AG08395 (cell line): ENCODE measurements around the gene C4orf50.

ENCODE experiments used
- DNase-seq: peaks from one replicate; pipeline ENCODE4 v3.0.0; 2012; ENCODE audit warnings: mixed read lengths, low spot score

Gene C4orf50

GRCh38 chr4:5943561-5943960, 74.7 kb downstream of the C4orf50 start:
- DNase-seq: no peak

DNA sequence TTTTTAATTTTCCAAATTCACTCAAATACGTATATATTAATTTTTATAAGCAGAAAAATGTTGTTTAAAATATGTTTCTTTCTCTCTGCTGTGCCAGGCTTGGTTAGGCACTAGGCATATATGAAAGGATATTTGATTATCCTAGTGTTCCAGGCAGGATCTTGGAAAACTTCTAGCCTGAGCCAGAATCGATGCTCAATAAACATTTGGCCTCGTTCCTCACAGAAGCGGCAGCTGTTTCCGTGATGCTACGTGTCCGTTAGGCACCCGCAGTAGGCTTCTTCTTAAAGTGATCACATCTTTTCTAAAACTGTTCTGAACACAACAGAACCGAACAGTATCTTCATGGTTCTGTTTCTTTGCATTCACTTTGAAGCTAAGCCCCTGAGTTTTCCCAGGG, 75.3 kb downstream of the C4orf50 start:
- no peak for DNase-seq

DNA sequence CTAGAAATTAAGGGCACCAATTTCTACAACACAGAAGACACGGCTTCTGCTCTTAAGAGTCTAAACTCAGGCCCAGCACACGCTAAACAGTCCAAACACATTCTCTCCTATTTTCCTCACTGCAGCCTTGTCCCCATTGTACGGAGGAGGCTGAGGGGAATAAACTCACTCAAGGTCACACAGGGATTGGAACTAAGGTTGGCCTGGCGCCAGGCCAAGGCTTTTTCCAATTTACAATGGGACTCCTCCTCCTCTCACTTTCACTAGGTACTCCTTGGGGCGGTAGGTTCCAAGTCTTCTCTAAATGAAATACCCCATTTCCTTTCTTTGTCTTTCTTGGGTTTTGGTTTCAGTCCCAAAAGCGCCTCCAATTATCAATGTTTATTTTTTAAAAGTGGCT, 76.6 kb downstream of the C4orf50 start:
- DNase-seq: no peak

- no peak for DNase-seq
Observed at GRCh38 chr4:5940470-5941203, 77.6 kb downstream of the C4orf50 start.

GRCh38 chr4:5933996-5934831, 84.0 kb downstream of the C4orf50 start:
- no peak for DNase-seq

DNA sequence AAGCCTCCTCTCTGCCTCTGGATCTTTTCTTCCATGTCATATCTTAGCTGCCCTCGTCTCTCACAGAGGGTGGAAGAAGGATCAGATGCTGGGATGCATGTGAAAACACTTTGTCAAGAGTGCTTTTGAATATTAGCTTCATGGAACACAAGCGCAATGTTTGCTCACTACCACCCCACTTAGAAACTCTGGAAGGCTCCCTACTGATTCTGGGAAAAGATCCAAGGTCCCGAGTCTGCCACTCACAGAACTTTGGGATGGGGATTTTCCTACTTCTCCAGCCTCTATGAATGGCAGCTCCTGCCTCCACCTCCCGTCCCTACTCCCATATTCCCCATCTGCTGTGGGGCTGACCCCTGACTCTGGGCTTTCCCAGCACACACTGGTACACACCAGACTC, 85.1 kb downstream of the C4orf50 start:
- DNase-seq: no peak

DNA sequence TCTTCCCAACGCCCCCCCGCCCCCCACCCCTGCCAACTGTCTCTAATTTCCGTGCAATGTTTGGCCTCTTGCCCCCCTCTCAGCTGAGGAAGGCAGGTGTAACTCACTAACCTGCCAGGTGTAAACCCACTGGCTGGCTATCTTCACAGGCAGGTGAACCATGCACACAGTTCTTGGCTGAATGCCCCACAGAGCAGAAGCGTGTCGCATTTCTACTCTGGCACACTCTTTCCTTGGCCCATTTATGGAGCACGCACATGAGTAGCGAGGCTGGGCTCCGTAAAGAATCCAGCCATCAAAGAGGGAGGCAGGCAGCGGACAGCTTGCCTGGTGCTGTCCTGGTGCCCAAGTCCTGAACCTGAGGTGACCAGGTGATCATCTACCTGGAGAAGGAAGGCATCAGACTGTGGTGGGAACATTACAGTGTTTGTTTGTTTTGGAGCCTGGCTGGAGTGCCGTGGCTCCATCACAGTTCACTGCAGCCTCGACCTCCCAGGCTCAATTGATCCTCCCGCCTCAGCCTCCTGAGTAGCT, 86.1 kb downstream of the C4orf50 start:
- no peak for DNase-seq

DNA sequence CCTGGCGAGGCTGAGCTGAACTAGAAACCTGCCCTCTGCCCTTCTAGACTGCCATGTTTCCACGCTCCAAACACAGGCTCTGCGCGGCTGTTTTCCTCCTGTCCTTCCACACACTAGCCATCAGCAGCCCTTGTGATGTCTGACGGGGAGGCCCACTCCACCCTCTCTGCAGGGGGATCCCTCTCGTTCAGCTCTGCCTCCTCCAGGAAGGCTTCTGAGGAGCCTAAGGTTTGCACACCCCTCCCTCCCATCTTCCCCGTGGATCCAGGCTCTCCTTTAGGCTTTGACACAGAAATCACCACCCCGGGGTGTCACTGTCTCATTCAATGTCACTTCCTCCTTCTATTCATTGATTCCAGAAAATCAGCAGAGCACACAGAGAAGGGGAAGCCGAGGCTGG, 86.7 kb downstream of the C4orf50 start:
- DNase-seq: no peak

DNA sequence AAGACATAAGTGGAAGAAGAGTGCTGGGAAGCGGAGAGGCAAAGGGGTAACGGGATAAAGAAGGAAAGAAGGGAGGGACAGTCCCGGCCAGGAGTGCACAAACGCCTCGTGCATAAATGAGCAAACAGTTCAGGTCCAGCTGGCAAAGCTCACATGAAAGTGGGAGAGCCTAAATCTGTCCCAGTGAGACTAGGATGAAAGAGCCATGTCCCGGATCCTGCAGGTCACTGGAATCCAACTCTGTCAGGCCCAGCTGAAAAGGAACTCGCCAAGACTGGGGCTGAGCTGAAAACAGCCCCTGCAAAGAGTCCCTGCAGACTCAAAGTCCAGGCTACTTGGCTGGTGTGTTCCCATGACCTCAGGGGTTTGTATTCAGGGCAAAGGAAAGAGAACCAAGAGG, 87.4 kb downstream of the C4orf50 start:
- no peak for DNase-seq

DNA sequence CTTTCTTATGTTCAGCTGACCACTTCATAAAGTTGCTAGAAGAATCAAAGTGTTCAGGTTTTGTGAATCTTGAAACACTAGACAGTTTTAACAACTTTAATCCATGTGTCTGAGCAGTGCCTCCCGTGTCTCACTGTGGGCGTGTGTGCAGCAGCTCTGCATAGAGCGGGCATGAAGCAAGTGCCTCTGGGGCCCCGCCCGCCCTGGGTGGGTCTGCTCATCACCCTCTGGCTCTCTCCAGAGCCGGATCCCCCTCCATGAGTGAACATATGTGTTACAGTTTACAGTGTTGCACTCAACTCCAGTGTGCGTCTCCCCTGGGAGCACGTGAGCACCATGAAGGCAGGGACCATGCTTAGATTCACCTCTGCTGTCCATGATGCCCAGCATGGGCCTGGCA, 87.8 kb downstream of the C4orf50 start:
- DNase-seq: no peak

GRCh38 chr4:5928844-5929420, 89.3 kb downstream of the C4orf50 start:
- no peak for DNase-seq

DNA sequence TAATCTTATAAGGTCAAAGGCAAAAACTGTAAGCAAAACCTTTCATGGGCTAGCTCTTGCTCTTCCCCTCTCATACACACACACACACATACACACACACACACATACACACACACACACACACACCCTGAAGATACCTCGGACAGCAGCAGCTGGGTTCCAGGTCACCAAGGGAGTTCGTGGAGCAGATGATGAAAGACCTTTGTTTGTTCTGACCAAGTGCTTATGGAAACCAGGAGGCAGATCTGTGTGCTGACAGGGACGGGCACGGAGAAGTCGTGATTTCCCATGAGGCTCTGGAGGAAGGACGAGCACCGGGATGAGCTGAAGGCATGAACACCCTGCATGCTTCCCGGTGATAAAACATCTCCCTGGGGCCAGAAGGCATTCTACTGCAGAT, 90.0 kb downstream of the C4orf50 start:
- DNase-seq: no peak

DNA sequence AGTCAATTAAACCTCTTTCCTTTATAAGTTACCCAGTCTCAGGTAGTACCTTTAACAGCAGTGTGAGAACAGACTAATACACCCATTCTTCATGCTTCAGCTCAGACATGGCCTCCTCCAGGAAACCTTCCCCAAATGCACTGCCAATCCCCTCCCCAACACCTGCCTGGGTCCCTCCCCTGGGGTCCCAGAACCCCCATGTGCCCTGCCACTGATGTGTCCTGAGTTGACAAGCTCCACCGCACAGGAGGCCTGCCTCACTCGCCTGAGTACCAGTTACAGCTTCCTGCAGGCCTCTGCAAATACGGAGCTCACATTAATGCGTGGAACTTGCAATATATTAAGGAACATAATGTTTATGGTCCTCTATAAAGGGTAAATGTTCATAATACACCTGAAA, 90.5 kb downstream of the C4orf50 start:
- no peak for DNase-seq

GRCh38 chr4:5927116-5927515, 91.1 kb downstream of the C4orf50 start:
- no peak for DNase-seq

DNA sequence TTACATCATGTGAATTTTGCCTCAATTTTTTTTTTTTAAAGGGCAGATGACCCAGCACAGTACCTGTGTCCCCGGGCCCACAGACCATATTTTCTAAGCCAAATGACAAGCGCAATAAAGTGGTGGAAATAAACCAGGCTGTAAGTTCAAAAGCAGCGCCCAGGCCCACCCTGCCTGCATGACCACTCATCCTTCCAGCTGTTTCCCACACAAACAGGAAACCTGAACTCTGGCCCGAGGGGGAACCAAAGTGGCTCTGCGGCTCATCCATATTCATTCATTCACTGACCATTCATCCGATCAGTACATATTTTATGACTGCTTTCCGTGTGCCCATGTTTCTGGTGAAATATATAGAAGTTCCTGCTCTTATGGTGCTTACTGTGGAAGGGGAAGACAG, 91.6 kb downstream of the C4orf50 start:
- no peak for DNase-seq

GRCh38 chr4:5925419-5926200, 92.6 kb downstream of the C4orf50 start:
- DNase-seq: no peak

- no peak for DNase-seq
Observed at GRCh38 chr4:5924461-5925125, 93.6 kb downstream of the C4orf50 start.

DNA sequence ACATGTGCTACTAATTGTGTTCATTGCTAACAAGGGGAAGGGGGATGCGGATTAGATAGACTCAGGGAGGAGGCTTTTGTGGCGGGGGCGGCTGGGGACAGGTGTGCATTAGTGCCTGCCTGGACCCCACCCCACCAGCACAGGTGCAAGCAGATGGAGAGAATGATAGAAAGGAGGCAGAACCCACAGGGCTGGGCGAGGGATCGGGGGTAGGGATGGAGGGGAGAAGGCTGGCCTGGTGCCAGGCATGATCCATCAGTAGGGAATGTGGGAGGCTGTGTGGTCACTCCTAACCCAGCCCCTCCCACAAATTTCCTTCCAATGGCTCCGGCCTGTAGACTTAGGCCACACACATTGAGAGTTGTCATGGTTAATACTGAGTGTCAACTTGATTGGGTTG, 94.9 kb downstream of the C4orf50 start:
- DNase-seq: no peak

DNA sequence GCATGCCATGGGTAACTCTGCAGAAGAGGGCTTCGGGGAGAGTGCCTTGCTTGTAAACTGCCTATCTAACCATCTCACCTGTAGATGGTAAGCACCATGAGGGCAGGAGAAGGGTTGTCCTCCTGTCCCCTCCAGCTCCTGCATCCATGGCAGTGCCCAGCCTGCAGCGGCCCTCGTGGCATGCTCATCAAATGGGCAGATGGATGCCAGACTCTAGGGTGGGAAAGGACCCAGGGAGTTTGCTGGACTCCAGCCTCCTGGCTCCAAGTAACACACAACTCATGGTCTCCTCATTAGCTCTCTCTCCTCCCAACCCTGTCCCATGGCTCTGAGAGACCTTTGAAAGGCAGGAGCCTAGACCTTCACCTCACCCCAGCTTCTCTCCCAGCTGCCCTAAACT, 95.7 kb downstream of the C4orf50 start:
- no peak for DNase-seq

- no peak for DNase-seq
Observed at GRCh38 chr4:5921981-5922380, 96.2 kb downstream of the C4orf50 start.

DNA sequence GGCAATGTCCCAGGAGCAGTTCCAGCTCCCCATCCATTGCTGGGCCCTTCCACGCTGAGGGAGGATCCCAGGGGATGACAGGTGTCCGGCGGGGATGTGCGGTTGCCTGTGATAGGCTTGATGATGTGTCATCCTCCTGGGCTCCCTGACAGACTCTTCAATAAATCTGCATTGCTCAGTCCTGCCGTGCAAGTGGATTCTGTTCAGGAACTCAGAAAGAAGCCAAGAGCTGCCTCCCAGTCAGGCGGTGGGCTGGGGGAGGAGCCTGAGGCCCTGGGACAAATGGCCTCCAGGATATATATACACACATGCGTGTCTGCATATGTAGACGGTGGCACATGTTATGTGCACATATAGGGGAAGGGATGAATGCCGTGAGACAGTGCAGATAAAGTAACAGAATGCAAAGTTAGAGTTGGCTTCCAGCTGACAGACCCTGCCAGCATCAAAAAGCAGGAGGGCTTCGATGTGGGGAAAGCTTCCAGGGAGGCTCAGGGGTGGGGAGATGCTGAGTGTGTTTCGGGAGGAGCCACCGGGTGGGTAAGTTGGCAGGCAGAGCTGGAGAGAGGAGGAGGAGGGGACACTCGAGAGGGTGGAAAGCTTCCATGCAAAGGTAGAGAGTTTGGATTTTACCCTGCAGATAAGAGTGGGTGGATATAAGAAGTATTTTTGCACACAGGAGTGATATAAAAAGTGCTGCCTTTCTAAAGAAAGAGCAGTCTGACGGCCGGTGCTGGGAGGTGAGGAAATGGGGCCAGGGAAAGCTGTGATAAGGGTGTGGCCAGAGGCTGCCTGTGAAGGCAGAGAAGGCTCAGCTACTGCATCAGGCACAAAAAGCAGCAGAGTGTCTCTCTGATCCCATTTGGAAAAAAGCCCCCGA, 96.9 kb downstream of the C4orf50 start:
- DNase-seq: no peak
